ENCODE measurements around the gene AHCY.
"Not testable (repeated sequence)": the region's sequence is repeated elsewhere in the genome, so short reads cannot be mapped to it uniquely, and the experiment has no call there.

GRCh38 chr20:34345839-34346532 lies 42.8 kb upstream of the AHCY start:
- TF ChIP-seq CTCF, POLR2A, POLR2AphosphoS5 (IDR thresholded peaks at IDR 0.05): not testable (repeated sequence)

All from stomach (tissue), 4 donors.